Spleen (tissue), 7 donors: Measurements from ENCODE around the gene ETNK2.

Experiments used
- POLR2A ChIP-seq, 3 donors: fragments of 450-650 bp; IDR thresholded peaks; one replicate each; pipeline ENCODE4 v1.5.1; 2017; ENCODE audit warnings: antibody characterized with exemption in 3 of 3, mild to moderate bottlenecking in 1 of 3
- POLR2AphosphoS5 ChIP-seq, 3 donors: sonication (generic); formaldehyde crosslinking; IDR thresholded peaks; one replicate each; pipeline ENCODE4 v1.5.1; 2017; ENCODE audit warnings: antibody characterized with exemption in 3 of 3
- TF ChIP-seq, protein P1 (sequence below), 11 experiments: fragments of 200-600 bp in 7 of 11; fragments of 450-650 bp in 4 of 11; sonication (generic) in 4 of 11; IDR thresholded peaks in 8 of 11; conservative IDR thresholded peaks in 3 of 11; 1 replicate in 7 of 11; 2 replicates in 4 of 11; pipeline versions ENCODE4 v1.4.0 to v1.8.0; 2016 to 2021; ENCODE audit warnings: antibody characterized with exemption in 11 of 11, inconsistent platforms in 4 of 11, mild to moderate bottlenecking in 1 of 11
- donor health status: DM: no; HTN: no; CAD: no; lungs with moderate emphysema.
- donor health status: DM: no; HTN: no; CAD: no.
- donor health status: DM: no; HTN: no; CAD: no.

DNA sequence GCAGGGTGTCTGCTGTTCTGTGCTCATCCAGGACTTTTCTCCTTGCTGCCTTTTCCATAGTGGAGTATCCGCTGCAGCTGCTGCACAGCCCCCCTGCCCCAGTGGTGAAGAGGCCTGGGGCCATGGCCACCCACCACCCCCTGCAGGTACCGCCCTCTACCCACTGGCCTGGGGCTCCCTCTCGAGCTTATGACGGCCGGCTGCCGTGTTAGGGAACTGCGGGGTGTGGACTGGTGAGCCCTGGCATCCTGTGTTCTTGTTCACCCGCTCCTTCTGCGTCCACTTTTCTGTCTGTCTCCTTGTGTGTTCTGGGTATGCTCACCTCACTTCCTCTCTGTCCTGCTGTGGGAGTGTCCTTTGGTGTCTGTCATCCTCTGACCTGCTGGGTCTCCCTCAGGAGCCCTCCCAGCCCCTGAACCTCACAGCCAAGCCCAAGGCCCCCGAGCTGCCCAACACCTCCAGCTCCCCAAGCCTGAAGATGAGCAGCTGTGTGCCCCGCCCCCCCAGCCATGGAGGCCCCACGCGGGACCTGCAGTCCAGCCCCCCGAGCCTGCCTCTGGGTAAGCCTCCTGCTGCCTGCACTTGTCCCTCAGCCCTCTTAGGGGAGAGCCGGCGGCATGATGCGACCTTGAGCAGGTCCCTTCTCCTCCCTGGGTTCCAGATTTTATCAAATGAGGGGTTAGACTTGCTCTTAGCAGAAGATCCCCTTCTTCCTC is 29.8 kb downstream of the ETNK2 start:
- TF ChIP-seq, protein P1, sequence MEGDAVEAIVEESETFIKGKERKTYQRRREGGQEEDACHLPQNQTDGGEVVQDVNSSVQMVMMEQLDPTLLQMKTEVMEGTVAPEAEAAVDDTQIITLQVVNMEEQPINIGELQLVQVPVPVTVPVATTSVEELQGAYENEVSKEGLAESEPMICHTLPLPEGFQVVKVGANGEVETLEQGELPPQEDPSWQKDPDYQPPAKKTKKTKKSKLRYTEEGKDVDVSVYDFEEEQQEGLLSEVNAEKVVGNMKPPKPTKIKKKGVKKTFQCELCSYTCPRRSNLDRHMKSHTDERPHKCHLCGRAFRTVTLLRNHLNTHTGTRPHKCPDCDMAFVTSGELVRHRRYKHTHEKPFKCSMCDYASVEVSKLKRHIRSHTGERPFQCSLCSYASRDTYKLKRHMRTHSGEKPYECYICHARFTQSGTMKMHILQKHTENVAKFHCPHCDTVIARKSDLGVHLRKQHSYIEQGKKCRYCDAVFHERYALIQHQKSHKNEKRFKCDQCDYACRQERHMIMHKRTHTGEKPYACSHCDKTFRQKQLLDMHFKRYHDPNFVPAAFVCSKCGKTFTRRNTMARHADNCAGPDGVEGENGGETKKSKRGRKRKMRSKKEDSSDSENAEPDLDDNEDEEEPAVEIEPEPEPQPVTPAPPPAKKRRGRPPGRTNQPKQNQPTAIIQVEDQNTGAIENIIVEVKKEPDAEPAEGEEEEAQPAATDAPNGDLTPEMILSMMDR (IDR thresholded peaks at IDR 0.05 in 8 of 11, conservative IDR thresholded peaks at IDR 0.05 in 3 of 11): no peak
- TF ChIP-seq POLR2A (IDR thresholded peaks at IDR 0.05) (no peak), POLR2AphosphoS5 (IDR thresholded peaks at IDR 0.05) (no peak)
